Mucosa of descending colon (tissue), 3 donors: Measurements from ENCODE around the gene ILDR2. TPM values are rescaled to one million over a fixed set of nuclear protein-coding genes. Genes with fewer than 3 reads are reported as not detected.

Experiments used
- ATAC-seq: fragments of 200-7000 bp; cut with Tn5 transposase; one replicate; pipeline ENCODE4 v1.9.1; 2020; ENCODE audit warnings: mild to moderate bottlenecking, moderate library complexity
- DNase-seq, 3 donors: peaks; one replicate each; pipeline ENCODE4 v3.0.0-alpha.2; 2020
- H3K36me3 ChIP-seq: fragments of 200-600 bp; one replicate; pipeline ENCODE4 v1.8.0; 2021; ENCODE audit warnings: low read depth, mild to moderate bottlenecking
- H3K4me1 ChIP-seq: fragments of 200-600 bp; one replicate; pipeline ENCODE4 v1.8.0; 2021; ENCODE audit warnings: low read depth, mild to moderate bottlenecking
- H3K4me3 ChIP-seq: fragments of 200-600 bp; one replicate; pipeline ENCODE4 v1.8.0; 2021; ENCODE audit warnings: mild to moderate bottlenecking
- H3K9me3 ChIP-seq: fragments of 200-600 bp; one replicate; pipeline ENCODE4 v1.8.0; 2021; ENCODE audit warnings: mild to moderate bottlenecking
- intact Hi-C, 2 donors: fragments of 100-400 bp; cut with DNase I in 1 of 2; cut with micrococcal nuclease in 1 of 2; formaldehyde crosslinking; loops; one replicate each; pipeline versions ENCODE4 v1.11.0 to v1.11.1; 2022; cut with DNase I, micrococcal nuclease
- total RNA-seq, 3 donors: library from RNA; stranded (reverse); fragmentation: NEBNext Ultra II Directional in 2 of 3; extraction: Animal tissue kit (Norgen Biotek cat#: 25700) in 2 of 3; gene quantifications; one replicate each; pipeline versions ENCODE4 v1.2.1 to v1.2.4, GENCODE V29; 2021 to 2023
- TF ChIP-seq, protein P1 (sequence below): fragments of 200-600 bp; IDR thresholded peaks from one replicate; pipeline ENCODE4 v1.8.0; 2022; ENCODE audit warnings: antibody characterized with exemption, mild to moderate bottlenecking
- donor health status: DM: no; HTN: no; CAD: no; lungs with moderate emphysema.
- donor health status: DM: no; HTN: no; CAD: no.
- donor health status: DM: no; HTN: yes; CAD: no.

The ILDR2 gene
- total RNA-seq, 3 donors from 2014 or later: 0.46 to 7.3 (median 0.52) TPM

- H3K4me1 ChIP-seq: no peaks in the 10 kb centered on the region
- DNase-seq (no peak), ATAC-seq (no peak)
- intact Hi-C loops: no loop called here
- H3K36me3 ChIP-seq: no peaks in the 10 kb centered on the region
- H3K4me3 ChIP-seq: no peak overlapping the region
- H3K9me3 ChIP-seq: no peaks in the 10 kb centered on the region
- TF ChIP-seq, protein P1, sequence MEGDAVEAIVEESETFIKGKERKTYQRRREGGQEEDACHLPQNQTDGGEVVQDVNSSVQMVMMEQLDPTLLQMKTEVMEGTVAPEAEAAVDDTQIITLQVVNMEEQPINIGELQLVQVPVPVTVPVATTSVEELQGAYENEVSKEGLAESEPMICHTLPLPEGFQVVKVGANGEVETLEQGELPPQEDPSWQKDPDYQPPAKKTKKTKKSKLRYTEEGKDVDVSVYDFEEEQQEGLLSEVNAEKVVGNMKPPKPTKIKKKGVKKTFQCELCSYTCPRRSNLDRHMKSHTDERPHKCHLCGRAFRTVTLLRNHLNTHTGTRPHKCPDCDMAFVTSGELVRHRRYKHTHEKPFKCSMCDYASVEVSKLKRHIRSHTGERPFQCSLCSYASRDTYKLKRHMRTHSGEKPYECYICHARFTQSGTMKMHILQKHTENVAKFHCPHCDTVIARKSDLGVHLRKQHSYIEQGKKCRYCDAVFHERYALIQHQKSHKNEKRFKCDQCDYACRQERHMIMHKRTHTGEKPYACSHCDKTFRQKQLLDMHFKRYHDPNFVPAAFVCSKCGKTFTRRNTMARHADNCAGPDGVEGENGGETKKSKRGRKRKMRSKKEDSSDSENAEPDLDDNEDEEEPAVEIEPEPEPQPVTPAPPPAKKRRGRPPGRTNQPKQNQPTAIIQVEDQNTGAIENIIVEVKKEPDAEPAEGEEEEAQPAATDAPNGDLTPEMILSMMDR: no peak
These were observed 106.7 kb downstream of the ILDR2 start for GRCh38 chr1:166868639-166869038.

GRCh38 chr1:166865926-166866325 is 109.4 kb downstream of the ILDR2 start:
- no peak for ATAC-seq
- Histone ChIP-seq H3K4me1 (no peaks in the 10 kb centered on the region), H3K9me3 (no peaks in the 10 kb centered on the region), H3K36me3 (peaks cover 7% of the 10 kb centered on the region), H3K4me3 (no peak overlapping the region)
- DNase-seq: no peak
- intact Hi-C loops: no loop called here
- TF ChIP-seq, protein P1: no peak

GRCh38 chr1:166859597-166859996 is 115.7 kb downstream of the ILDR2 start:
- intact Hi-C loops: no loop called here
- H3K4me1 ChIP-seq: no peaks in the 10 kb centered on the region
- DNase-seq (no peak), ATAC-seq (no peak)
- TF ChIP-seq, protein P1: no peak
- H3K36me3 ChIP-seq: peaks cover 7% of the 10 kb centered on the region
- H3K9me3 ChIP-seq: no peaks in the 10 kb centered on the region
- no peak overlapping the region for H3K4me3 ChIP-seq

GRCh38 chr1:166858726-166859419 is 116.5 kb downstream of the ILDR2 start:
- Histone ChIP-seq H3K4me1 (no peaks in the 10 kb centered on the region), H3K36me3 (peaks cover 7% of the 10 kb centered on the region)
- TF ChIP-seq, protein P1: no peak

More at GRCh38 chr1:166858726-166859419, 116.5 kb downstream of the ILDR2 start:
- ATAC-seq (no peak), DNase-seq (no peak)
- Histone ChIP-seq H3K9me3 (no peaks in the 10 kb centered on the region), H3K4me3 (no peak overlapping the region)
- intact Hi-C loops: no loop called here

Other genes with a start within 250 kb of the ILDR2 start
- gene POGK, start 136.1 kb downstream of the ILDR2 start, total RNA-seq: 10 to 100 TPM; 22.7 to 38.7 (median 30.1) TPM
- 10 to 100 TPM in 2 of 3 donors, 1 to 10 TPM in 1; 9.5 to 12.4 (median 10.1) TPM for gene TADA1, start 99.3 kb downstream of the ILDR2 start, total RNA-seq
- under 1 TPM in 1 of 3 donors, not detected in 2; 0.92 TPM for gene MAEL, start 13.7 kb upstream of the ILDR2 start, total RNA-seq
- gene GPA33, start 114.8 kb upstream of the ILDR2 start, total RNA-seq: 100 to 1,000 TPM; 221 to 764 (median 482) TPM
- under 1 TPM; 0.13 to 0.17 (median 0.17) TPM for gene STYXL2, start 118.5 kb upstream of the ILDR2 start, total RNA-seq
- gene POU2F1, start 245.3 kb upstream of the ILDR2 start, total RNA-seq: 10 to 100 TPM; 16.9 to 18.5 (median 18.0) TPM